Measurements from ENCODE around the gene OR6B1. TPM values are rescaled to one million over a fixed set of nuclear protein-coding genes. Genes with fewer than 3 reads are reported as not detected.

OR6B1 gene
- total RNA-seq, 1 experiment from 2014 or later, result not detected

DNA sequence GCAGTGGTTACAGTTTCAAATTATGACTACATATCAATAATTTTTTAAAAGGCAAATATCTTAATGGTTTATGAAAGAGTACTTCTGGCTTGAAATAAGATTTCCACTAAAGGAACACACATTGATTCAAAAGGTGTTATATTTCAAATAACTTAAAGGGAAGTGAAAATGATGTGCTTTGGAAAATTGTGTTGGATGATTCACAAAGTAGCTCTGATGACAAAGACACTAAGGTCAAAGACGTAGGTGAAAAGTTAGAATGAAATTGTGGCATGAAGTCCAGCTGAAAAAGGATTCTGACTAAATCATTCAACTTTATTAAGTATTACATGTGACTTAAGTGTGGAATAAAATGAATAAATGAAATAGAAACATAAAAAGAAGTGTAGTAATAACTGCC is 27.9 kb downstream of the OR6B1 start:
- intact Hi-C loops (cut with micrococcal nuclease), result loop anchor here (2.0 to 10.0 kb wide), 3 partner anchors 53 to 127 kb away; no protein-coding TSS in a partner anchor
- Mint-ChIP-seq H3K4me1 (ENCODE audit: insufficient read depth, unreplicated experiment) (no peaks in the 10 kb centered on the region), H3K9me3 (ENCODE audit: unreplicated experiment) (no peaks in the 10 kb centered on the region), H3K4me3 (ENCODE audit: unreplicated experiment) (no peak overlapping the region), H3K27ac (ENCODE audit: low read depth, unreplicated experiment) (no peak overlapping the region), H3K27me3 (ENCODE audit: insufficient read depth, unreplicated experiment) (peaks cover 28% of the 10 kb centered on the region), H3K36me3 (ENCODE audit: insufficient read depth, unreplicated experiment) (no peaks in the 10 kb centered on the region)
- ChIA-PET CTCF (interaction anchor here (1.0 to 1.5 kb wide), 4 partner anchors 9 to 291 kb away, joined by 3 to 8 read pairs (median 4); partner anchors contain the start of gene TCAF1), POLR2A (interaction anchor here (0.7 to 1.6 kb wide), 2 partner anchors 14 to 126 kb away, joined by 3 to 4 read pairs; partner anchors contain the start of gene TCAF1)
- no peak for TF ChIP-seq CTCF (IDR thresholded peaks at IDR 0.05; ENCODE audit: unreplicated experiment)
- BruUV-seq (replicated peaks), result no TSS peak
- peak; percentile 4 for DNase-seq (ENCODE audit: unreplicated experiment)

DNA sequence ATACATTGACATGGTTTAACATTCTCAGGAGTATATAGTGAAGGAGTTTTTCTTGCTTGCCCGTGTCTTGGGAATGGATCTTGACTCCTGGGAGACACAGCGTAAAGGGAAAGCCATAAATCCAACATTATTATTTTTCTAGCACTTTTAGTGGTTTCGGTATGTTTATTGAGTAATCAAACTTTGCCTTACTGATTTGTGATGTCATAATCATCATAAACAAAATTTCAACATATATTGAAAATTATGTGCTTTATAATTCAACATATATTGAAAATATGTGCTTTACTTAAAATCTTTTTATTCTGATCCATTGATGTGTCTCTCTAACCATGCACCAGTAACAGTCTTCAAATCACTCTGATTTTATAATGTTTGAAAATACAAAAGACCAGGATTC is 28.4 kb downstream of the OR6B1 start:
- peaks cover 34% of the 10 kb centered on the region for H3K27me3 Mint-ChIP-seq (ENCODE audit: insufficient read depth, unreplicated experiment)
- no peak for TF ChIP-seq CTCF (IDR thresholded peaks at IDR 0.05; ENCODE audit: unreplicated experiment)
- no peak for DNase-seq (ENCODE audit: unreplicated experiment)
- ChIA-PET CTCF (interaction anchor here (0.6 to 1.5 kb wide), 4 partner anchors 100 to 292 kb away, joined by 3 to 8 read pairs (median 4); partner anchors contain the start of gene TCAF1), POLR2A (interaction anchor here (0.6 to 1.6 kb wide), 3 partner anchors 15 to 378 kb away, joined by 3 to 4 read pairs (median 3); partner anchors contain the start of gene TCAF1)
- no peaks in the 10 kb centered on the region for H3K9me3 Mint-ChIP-seq (ENCODE audit: unreplicated experiment)
- no peak overlapping the region for H3K27ac Mint-ChIP-seq (ENCODE audit: low read depth, unreplicated experiment)
- intact Hi-C loops (cut with micrococcal nuclease), result loop anchor here (5.0 to 10.0 kb wide), 2 partner anchors 54 to 99 kb away; no protein-coding TSS in a partner anchor
- H3K4me1 Mint-ChIP-seq (ENCODE audit: insufficient read depth, unreplicated experiment), result no peaks in the 10 kb centered on the region
- H3K4me3 Mint-ChIP-seq (ENCODE audit: unreplicated experiment), result no peak overlapping the region
- no TSS peak for BruUV-seq (replicated peaks)
- no peaks in the 10 kb centered on the region for H3K36me3 Mint-ChIP-seq (ENCODE audit: insufficient read depth, unreplicated experiment)

- peaks cover 43% of the 10 kb centered on the region for H3K27me3 Mint-ChIP-seq (ENCODE audit: insufficient read depth, unreplicated experiment)
- no peak for TF ChIP-seq CTCF (IDR thresholded peaks at IDR 0.05; ENCODE audit: unreplicated experiment)
- ChIA-PET CTCF (interaction anchor here (0.6 to 1.5 kb wide), 4 partner anchors 10 to 64 kb away, joined by 3 to 5 read pairs (median 3); no protein-coding TSS in a partner anchor), POLR2A (no interaction called here)
- intact Hi-C loops (cut with micrococcal nuclease), result no loop called here
- H3K4me3 Mint-ChIP-seq (ENCODE audit: unreplicated experiment), result no peak overlapping the region
- no peak overlapping the region for H3K27ac Mint-ChIP-seq (ENCODE audit: low read depth, unreplicated experiment)
- H3K4me1 Mint-ChIP-seq (ENCODE audit: insufficient read depth, unreplicated experiment), result no peaks in the 10 kb centered on the region
- DNase-seq (ENCODE audit: unreplicated experiment), result no peak
- no TSS peak for BruUV-seq (replicated peaks)
- no peaks in the 10 kb centered on the region for H3K9me3 Mint-ChIP-seq (ENCODE audit: unreplicated experiment)
- H3K36me3 Mint-ChIP-seq (ENCODE audit: insufficient read depth, unreplicated experiment), result no peaks in the 10 kb centered on the region
Measured at GRCh38 chr7:144032516-144032915, 32.4 kb downstream of the OR6B1 start.

- H3K4me1 Mint-ChIP-seq (ENCODE audit: insufficient read depth, unreplicated experiment), result no peaks in the 10 kb centered on the region
- BruUV-seq (replicated peaks), result no TSS peak
- no peak for TF ChIP-seq CTCF (IDR thresholded peaks at IDR 0.05; ENCODE audit: unreplicated experiment)
- H3K27ac Mint-ChIP-seq (ENCODE audit: low read depth, unreplicated experiment), result no peak overlapping the region
- peaks cover 43% of the 10 kb centered on the region for H3K27me3 Mint-ChIP-seq (ENCODE audit: insufficient read depth, unreplicated experiment)
- DNase-seq (ENCODE audit: unreplicated experiment), result no peak
- no peaks in the 10 kb centered on the region for H3K36me3 Mint-ChIP-seq (ENCODE audit: insufficient read depth, unreplicated experiment)
- ChIA-PET POLR2A (interaction anchor here (0.6 kb wide), 1 partner anchor 133 kb away, joined by 3 read pairs; no protein-coding TSS in a partner anchor), CTCF (interaction anchor here (0.6 to 1.5 kb wide), 4 partner anchors 11 to 95 kb away, joined by 3 to 5 read pairs (median 3); no protein-coding TSS in a partner anchor)
- intact Hi-C loops (cut with micrococcal nuclease), result no loop called here
- no peaks in the 10 kb centered on the region for H3K9me3 Mint-ChIP-seq (ENCODE audit: unreplicated experiment)
- H3K4me3 Mint-ChIP-seq (ENCODE audit: unreplicated experiment), result no peak overlapping the region
Measured at GRCh38 chr7:144032985-144033709, 33.0 kb downstream of the OR6B1 start.
